GM21447 (cell line): ENCODE measurements around the gene ZNF740.

Source experiments
- ATAC-seq: cut with Tn5 transposase; IDR thresholded peaks from one replicate; pipeline ENCODE4 v1.9.1; 2021; ENCODE audit not compliant: unreplicated experiment

The ZNF740 gene

DNA sequence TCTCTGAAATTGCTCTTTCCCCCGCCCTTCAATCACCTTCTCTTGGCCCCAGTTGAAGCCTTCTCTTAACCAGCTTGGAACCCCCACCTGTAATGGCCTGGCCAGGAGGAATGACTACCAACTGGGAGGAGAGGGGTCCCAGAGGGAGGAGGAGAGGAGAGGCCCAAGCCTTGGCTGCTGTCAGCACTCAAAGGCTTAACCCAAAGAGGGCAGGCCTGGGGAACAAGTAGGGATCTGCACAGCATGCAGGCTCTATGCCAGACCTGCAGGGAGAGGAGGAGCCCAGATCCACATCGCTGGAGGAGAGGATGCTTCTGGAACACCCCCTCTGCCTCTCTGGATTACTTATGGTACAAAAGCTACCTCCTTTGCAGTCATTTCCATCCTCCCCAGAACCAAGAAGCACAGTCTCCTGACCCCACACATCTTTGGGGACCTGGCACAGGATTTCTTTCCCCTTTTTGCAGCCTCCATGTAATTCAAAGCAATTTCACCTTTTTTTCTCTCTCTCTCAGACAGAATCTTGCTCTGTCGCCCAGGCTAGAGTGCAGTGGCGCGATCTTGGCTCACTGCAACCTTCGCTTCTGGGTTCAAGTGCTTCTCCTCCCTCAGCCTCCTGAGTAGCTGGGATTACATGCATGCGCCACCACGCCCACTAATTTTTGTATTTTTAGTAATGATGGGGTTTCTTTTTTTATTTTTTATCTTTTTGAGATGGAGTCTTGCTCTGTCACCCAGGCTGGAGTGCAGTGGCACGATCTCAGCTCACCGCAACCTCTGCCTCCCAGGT lies 45.3 kb downstream of the ZNF740 start:
- ATAC-seq, result no peak

DNA sequence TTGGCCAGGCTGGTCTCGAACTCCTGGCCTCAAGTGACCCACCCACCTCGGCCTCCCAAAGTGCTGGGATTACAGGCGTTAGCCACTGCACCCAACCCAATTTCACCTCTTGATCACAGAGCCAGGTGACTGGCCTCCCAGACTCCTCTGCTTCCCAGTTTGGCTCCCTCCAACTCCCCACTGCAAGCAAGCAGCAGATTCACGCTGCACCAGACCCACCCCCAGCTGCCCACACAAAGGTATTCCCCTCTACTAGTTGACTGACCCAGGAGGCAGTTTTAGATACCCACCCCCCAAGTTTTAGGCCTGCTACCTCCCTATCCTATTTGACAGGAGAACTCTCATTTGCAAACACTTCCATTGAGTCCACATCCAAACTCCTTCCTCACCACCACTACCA lies 46.3 kb downstream of the ZNF740 start:
- no peak for ATAC-seq

DNA sequence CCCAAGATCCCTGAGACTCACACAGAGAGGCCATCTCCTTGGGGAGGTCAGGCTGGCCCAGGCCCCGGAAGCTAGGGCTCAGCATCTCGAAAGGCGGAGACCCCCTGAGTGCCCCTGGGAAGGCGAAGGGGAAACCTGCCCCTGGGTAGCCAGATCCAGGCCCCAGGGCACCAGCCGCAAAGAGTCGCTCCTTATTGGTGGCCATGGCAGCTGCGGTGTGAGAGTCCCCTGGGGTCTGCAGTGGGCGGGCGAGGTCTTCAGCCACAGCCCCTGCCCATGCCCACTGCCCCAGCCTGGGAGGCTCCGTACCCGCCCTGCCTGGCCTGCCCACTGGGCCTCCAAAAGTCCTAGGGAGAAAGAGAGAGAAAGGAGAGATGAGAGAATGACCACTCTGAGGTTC lies 46.8 kb downstream of the ZNF740 start:
- ATAC-seq, result no peak

- ATAC-seq, result no peak
Measured at GRCh38 chr12:53227836-53228235, 47.3 kb downstream of the ZNF740 start.

DNA sequence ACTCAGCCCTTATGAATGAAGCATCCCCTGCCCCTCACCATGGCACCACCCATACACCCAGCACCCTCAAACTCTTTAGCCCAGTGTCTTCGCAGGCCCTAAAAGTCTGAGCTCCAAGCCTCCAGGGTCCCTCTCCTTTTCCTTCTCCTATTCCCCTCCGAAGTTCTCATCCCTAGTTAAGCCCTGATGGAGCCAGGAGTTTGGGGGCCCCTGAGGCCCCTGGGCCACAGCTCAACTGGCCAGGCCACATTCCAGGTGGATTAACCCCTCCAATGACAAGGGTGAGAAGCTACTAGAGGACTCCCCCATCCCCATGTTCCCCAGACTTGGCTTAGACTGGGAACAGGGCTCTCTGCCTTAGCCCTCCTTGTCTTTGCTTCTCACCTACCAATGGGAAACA lies 48.9 kb downstream of the ZNF740 start:
- no peak for ATAC-seq

DNA sequence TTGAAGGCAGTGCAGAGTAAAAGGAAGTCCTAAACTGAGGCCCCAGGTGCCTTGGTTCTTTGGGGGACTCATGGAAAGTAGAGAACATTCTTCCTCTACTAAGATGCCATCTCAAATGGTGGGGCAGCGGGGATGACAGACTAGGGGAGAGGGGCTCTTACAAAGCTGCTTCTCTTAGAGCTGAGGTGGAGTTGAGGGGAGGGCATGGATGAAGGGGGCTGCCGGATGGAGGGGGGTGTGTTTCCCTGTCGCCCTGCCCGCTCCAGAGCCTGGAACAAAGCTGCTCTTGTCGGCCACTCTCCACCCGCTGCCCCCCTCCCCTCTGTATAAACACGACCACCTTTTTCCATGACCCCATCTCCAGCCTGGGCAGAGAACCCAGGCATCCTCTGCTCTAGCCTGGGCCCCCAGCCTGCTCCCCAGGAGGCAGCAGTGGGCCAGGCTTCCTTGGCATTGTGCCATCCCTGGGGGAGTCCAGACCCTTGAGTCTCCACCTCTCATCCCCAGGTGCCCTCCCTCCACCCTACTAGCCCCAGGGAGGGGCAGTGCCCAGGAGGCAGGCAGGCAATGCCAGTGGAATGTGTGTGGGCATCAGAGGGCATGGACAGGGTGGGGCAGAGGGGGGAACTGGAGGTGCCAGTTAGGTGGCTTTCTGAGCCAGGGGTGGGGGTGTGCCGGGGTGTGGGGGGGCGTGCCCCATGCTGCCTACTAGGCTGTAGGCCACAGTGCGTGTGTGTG lies 49.8 kb downstream of the ZNF740 start:
- ATAC-seq, result no peak

GRCh38 chr12:53231671-53231920 lies 51.1 kb downstream of the ZNF740 start:
- no peak for ATAC-seq

DNA sequence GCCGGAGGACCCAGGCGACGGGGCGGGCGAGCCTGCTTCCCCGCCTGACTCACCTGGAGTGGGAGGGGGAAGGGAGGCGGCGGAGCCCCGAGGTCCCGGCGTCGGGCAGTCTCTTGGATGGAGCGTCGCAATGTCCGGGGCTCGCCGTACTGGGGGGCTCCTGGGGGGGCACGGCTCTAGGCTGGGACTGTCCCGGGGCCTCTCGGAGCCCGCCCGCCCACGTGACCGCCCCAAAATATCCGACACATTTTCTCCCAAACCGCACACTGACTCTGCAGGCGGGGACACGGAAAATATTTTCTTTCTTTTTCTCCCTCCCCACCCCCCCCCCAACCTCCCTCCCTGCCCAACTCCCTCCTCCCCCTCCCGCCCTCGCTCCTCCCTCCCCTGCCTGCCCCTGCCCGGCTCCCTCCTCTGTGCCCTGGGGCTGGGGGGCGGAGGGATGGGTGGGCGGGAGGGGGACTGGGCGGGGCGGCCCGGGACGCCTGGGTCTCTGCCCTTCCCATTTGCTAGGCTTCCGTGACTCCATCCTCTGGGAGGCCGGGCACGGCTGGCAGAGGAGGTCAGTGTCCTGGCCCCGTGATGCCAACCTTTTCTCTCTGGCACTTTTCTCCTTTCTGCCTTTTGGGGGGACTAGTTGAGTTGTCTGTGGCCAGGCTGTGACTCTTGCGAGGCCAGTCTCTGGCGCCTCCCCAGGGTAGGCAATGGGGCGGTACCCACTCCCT lies 51.6 kb downstream of the ZNF740 start, which contains the start of gene RARG:
Gene RARG, minus strand, starts transcription at position 289 of the 725 bp plus-strand sequence. CDS start 4,664 bp downstream, outside the sequence.
- ATAC-seq, result no peak

DNA sequence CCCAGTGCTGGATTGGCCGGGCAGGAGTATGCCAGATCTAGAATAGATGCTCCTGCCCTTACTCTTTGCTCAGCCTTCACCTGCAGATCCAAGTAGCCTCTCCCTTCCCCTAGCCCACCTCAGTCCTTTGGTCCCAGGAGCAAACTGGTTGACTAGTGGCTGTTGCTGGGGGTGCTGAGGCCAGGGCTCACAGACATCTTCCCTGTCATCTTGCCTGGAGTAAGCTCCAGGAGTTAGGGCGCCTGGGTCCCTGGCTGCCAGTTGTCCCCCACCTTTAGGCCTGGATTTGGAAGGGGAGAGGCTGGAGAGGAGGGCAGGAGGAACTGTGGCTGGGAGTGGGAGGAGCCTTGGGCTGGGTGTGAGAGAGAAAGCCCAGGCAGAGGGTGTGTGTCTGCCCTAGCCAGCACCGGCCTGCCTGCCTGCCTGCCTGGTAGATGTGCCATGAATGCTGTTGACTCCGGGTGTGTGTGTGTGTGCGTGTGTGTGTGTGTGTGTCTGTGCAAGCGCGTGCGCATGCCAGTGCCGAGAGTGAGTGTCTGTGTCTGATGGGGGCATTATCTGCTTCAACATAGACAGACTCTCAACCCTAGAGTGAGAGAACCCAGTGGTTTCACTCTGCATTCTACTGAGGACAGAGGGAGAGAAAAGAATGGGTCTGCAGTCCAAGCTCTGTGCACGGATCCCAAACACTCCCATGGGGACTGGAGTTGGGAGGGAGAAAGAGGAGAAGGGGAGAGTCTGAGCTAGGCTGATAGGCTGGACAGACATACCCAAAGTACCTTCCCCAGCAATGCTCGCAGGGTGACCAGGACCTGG lies 52.3 kb downstream of the ZNF740 start:
- ATAC-seq, result no peak

GRCh38 chr12:53233671-53234121 lies 53.2 kb downstream of the ZNF740 start:
- no peak for ATAC-seq

GRCh38 chr12:53234271-53234914 lies 53.9 kb downstream of the ZNF740 start:
- no peak for ATAC-seq

- ATAC-seq, result no peak
Measured at GRCh38 chr12:53235164-53235563, 54.6 kb downstream of the ZNF740 start.

- no peak for ATAC-seq
Measured at GRCh38 chr12:53235742-53236442, 55.4 kb downstream of the ZNF740 start.

GRCh38 chr12:53236443-53237111 lies 56.1 kb downstream of the ZNF740 start:
- no peak for ATAC-seq

GRCh38 chr12:53239643-53240258 lies 59.2 kb downstream of the ZNF740 start:
- no peak for ATAC-seq

- no peak for ATAC-seq
Measured at GRCh38 chr12:53241623-53242412, 61.3 kb downstream of the ZNF740 start.

- ATAC-seq, result no peak
Measured at GRCh38 chr12:53244337-53244736, 63.8 kb downstream of the ZNF740 start.
